ENCODE measurements around the gene PRKAG2. TPM values are rescaled to one million over a fixed set of nuclear protein-coding genes. Genes with fewer than 3 reads are reported as not detected.

PRKAG2 gene
- total RNA-seq, 1 donor from 2014 or later: 13.5 TPM

- Mint-ChIP-seq H3K27me3 (ENCODE audit: unreplicated experiment) (no peaks in the 10 kb centered on the region), H3K4me1 (ENCODE audit: unreplicated experiment) (peaks cover 16% of the 10 kb centered on the region), H3K9me3 (ENCODE audit: unreplicated experiment) (no peaks in the 10 kb centered on the region)
Observed at GRCh38 chr7:151840088-151840910, 36.6 kb downstream of the PRKAG2 start.

GRCh38 chr7:151839451-151839921 is 37.4 kb downstream of the PRKAG2 start:
- H3K27ac Mint-ChIP-seq (ENCODE audit: unreplicated experiment): no peak overlapping the region
- peaks cover 9% of the 10 kb centered on the region for H3K4me1 Mint-ChIP-seq (ENCODE audit: unreplicated experiment)
- H3K9me3 Mint-ChIP-seq (ENCODE audit: unreplicated experiment): no peaks in the 10 kb centered on the region
- DNase-seq (ENCODE audit: extremely low spot score, unreplicated experiment): no peak
- H3K36me3 Mint-ChIP-seq (ENCODE audit: unreplicated experiment): no peaks in the 10 kb centered on the region
- TF ChIP-seq CTCF (IDR thresholded peaks at IDR 0.05): no peak
- no peaks in the 10 kb centered on the region for H3K27me3 Mint-ChIP-seq (ENCODE audit: unreplicated experiment)
- H3K4me3 Mint-ChIP-seq (ENCODE audit: unreplicated experiment): no peak overlapping the region

More at GRCh38 chr7:151840088-151840910, 36.6 kb downstream of the PRKAG2 start:
- Mint-ChIP-seq H3K27ac (ENCODE audit: unreplicated experiment) (no peak overlapping the region), H3K36me3 (ENCODE audit: unreplicated experiment) (no peaks in the 10 kb centered on the region), H3K4me3 (ENCODE audit: unreplicated experiment) (no peak overlapping the region)
- no peak for DNase-seq (ENCODE audit: extremely low spot score, unreplicated experiment)
- TF ChIP-seq CTCF (IDR thresholded peaks at IDR 0.05): no peak

GRCh38 chr7:151838861-151839381 is 38.0 kb downstream of the PRKAG2 start:
- peaks cover 3% of the 10 kb centered on the region for H3K4me1 Mint-ChIP-seq (ENCODE audit: unreplicated experiment)
- H3K36me3 Mint-ChIP-seq (ENCODE audit: unreplicated experiment): no peaks in the 10 kb centered on the region
- H3K27me3 Mint-ChIP-seq (ENCODE audit: unreplicated experiment): peaks cover 2% of the 10 kb centered on the region
- DNase-seq (ENCODE audit: extremely low spot score, unreplicated experiment): no peak
- no peak overlapping the region for H3K27ac Mint-ChIP-seq (ENCODE audit: unreplicated experiment)
- no peaks in the 10 kb centered on the region for H3K9me3 Mint-ChIP-seq (ENCODE audit: unreplicated experiment)
- no peak overlapping the region for H3K4me3 Mint-ChIP-seq (ENCODE audit: unreplicated experiment)
- no peak for TF ChIP-seq CTCF (IDR thresholded peaks at IDR 0.05)

GRCh38 chr7:151838072-151838471 is 38.8 kb downstream of the PRKAG2 start:
- Mint-ChIP-seq H3K27me3 (ENCODE audit: unreplicated experiment) (peaks cover 3% of the 10 kb centered on the region), H3K36me3 (ENCODE audit: unreplicated experiment) (no peaks in the 10 kb centered on the region), H3K9me3 (ENCODE audit: unreplicated experiment) (no peaks in the 10 kb centered on the region), H3K27ac (ENCODE audit: unreplicated experiment) (no peak overlapping the region), H3K4me3 (ENCODE audit: unreplicated experiment) (no peak overlapping the region), H3K4me1 (ENCODE audit: unreplicated experiment) (no peaks in the 10 kb centered on the region)
- TF ChIP-seq CTCF (IDR thresholded peaks at IDR 0.05): no peak
- DNase-seq (ENCODE audit: extremely low spot score, unreplicated experiment): no peak

GRCh38 chr7:151837285-151838042 is 39.5 kb downstream of the PRKAG2 start:
- H3K4me3 Mint-ChIP-seq (ENCODE audit: unreplicated experiment): no peak overlapping the region
- TF ChIP-seq CTCF (IDR thresholded peaks at IDR 0.05): no peak
- DNase-seq (ENCODE audit: extremely low spot score, unreplicated experiment): no peak
- H3K27me3 Mint-ChIP-seq (ENCODE audit: unreplicated experiment): peaks cover 3% of the 10 kb centered on the region
- no peaks in the 10 kb centered on the region for H3K9me3 Mint-ChIP-seq (ENCODE audit: unreplicated experiment)
- no peak overlapping the region for H3K27ac Mint-ChIP-seq (ENCODE audit: unreplicated experiment)
- no peaks in the 10 kb centered on the region for H3K4me1 Mint-ChIP-seq (ENCODE audit: unreplicated experiment)
- H3K36me3 Mint-ChIP-seq (ENCODE audit: unreplicated experiment): no peaks in the 10 kb centered on the region
